ENCODE measurements around the gene SLC41A3. TPM values are rescaled to one million over a fixed set of nuclear protein-coding genes. Genes with fewer than 3 reads are reported as not detected.
"Not testable (repeated sequence)": the region's sequence is repeated elsewhere in the genome, so short reads cannot be mapped to it uniquely, and the experiment has no call there.

SLC41A3 gene
- total RNA-seq, 1 donor from 2014 or later: 62.9 TPM

- no peak overlapping the region for H3K27ac ChIP-seq
- TF ChIP-seq CTCF (IDR thresholded peaks at IDR 0.05): no peak
- no peak for TF ChIP-seq POLR2A (IDR thresholded peaks at IDR 0.05)
- no peak for TF ChIP-seq POLR2AphosphoS5 (IDR thresholded peaks at IDR 0.05; ENCODE audit: insufficient read depth in 1 of 2, low read depth in 1 of 2)
- H3K36me3 ChIP-seq: no peaks in the 10 kb centered on the region
- peaks cover 4% of the 10 kb centered on the region for H3K27me3 ChIP-seq
- no peak for DNase-seq (ENCODE audit: extremely low spot score in 2 of 2)
- no peaks in the 10 kb centered on the region for H3K4me1 ChIP-seq
- intact Hi-C loops (cut with DNase I): no loop called here
- H3K9me3 ChIP-seq: no peaks in the 10 kb centered on the region
- H3K4me3 ChIP-seq: no peak overlapping the region
Observed at GRCh38 chr3:125960066-125960424, 123.9 kb downstream of the SLC41A3 start.

- Histone ChIP-seq H3K27me3 (peaks cover 4% of the 10 kb centered on the region), H3K36me3 (no peaks in the 10 kb centered on the region), H3K4me3 (no peak overlapping the region), H3K4me1 (no peaks in the 10 kb centered on the region), H3K27ac (no peak overlapping the region), H3K9me3 (no peaks in the 10 kb centered on the region)
- intact Hi-C loops (cut with DNase I): no loop called here
- no peak for TF ChIP-seq CTCF (IDR thresholded peaks at IDR 0.05)
- peak in 1 of 2 donors; percentile 44 for DNase-seq (ENCODE audit: extremely low spot score in 2 of 2)
Observed at GRCh38 chr3:125959317-125960065, 124.4 kb downstream of the SLC41A3 start.

GRCh38 chr3:125958511-125959316, 125.2 kb downstream of the SLC41A3 start:
- peak in 1 of 2 donors; percentile 52 for DNase-seq (ENCODE audit: extremely low spot score in 2 of 2)
- no peaks in the 10 kb centered on the region for H3K9me3 ChIP-seq
- no peak overlapping the region for H3K4me3 ChIP-seq
- H3K27me3 ChIP-seq: peaks cover 4% of the 10 kb centered on the region
- no peak overlapping the region for H3K27ac ChIP-seq
- no peaks in the 10 kb centered on the region for H3K36me3 ChIP-seq
- TF ChIP-seq CTCF (IDR thresholded peaks at IDR 0.05) (no peak), POLR2A (IDR thresholded peaks at IDR 0.05) (no peak)
- H3K4me1 ChIP-seq: no peaks in the 10 kb centered on the region
- intact Hi-C loops (cut with DNase I): no loop called here

GRCh38 chr3:125957674-125958510, 126.0 kb downstream of the SLC41A3 start:
- Histone ChIP-seq H3K4me3 (no peak overlapping the region), H3K4me1 (no peaks in the 10 kb centered on the region), H3K27me3 (peaks cover 4% of the 10 kb centered on the region), H3K27ac (no peak overlapping the region), H3K36me3 (no peaks in the 10 kb centered on the region), H3K9me3 (no peaks in the 10 kb centered on the region)
- no peak for TF ChIP-seq POLR2A (IDR thresholded peaks at IDR 0.05)
- intact Hi-C loops (cut with DNase I): no loop called here
- DNase-seq (ENCODE audit: extremely low spot score in 2 of 2): no peak

GRCh38 chr3:125957020-125957419, 126.9 kb downstream of the SLC41A3 start:
- H3K27me3 ChIP-seq; H3K4me1 ChIP-seq; H3K27ac ChIP-seq; H3K9me3 ChIP-seq; H3K4me3 ChIP-seq; H3K36me3 ChIP-seq; DNase-seq (ENCODE audit: extremely low spot score in 2 of 2); intact Hi-C loops (cut with DNase I): not testable (repeated sequence)

Small RNAs within 50 kb of the gene (small RNA-seq; reads per million reads assigned to genes)
- gene AC092903.1: not detected

Other genes starting within 250 kb of the SLC41A3 start
- gene ROPN1B, start 114.9 kb downstream of the SLC41A3 start, total RNA-seq: not detected
- gene ALDH1L1, start 96.5 kb upstream of the SLC41A3 start, total RNA-seq: 19.2 TPM